ENCODE measurements around the gene ABLIM3.

The ABLIM3 gene

DNA sequence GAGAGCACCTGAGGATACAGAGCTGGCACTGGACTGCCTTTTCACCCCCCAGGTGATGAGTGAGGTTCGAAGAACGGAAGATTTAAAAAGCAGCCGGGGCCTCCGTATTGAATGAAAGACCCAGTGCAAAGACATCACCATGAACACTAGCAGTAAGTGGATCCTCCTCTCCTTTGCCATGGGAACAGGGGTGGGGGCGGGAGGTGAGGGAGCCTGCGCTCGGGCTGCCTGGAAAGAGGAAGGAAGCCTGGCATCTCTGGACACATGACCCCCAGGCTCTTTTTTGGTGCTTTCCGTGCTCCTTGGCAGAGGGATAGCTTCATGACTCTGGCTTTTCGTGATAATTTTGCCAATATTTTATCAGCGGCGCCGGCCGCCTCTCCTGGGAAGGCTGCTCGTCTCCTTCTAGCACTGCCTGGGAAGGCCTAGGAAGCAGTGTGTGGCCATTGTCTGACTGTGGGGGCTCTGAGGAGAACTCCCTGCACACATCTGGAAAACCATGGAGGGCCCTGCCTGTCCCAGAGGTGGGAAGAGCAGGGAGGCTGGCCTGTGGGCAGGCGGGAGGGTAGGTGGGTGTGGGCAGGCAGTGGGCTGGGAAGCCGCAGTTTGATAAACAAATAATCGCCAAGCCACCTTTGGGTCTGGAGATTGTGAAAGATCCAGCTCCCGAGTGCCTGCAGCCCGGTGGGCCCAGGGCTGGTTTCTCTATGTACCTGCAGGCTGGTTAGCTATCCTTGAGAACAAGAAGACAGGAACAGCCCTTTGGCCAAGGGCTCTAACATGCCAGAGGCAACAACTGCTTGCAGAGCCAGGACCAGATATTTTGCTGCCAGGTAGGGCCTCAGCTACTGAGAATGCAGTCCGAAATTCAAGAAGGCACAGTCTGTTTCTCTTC lies 911 bp downstream of the ABLIM3 start:
- DNase-seq (ENCODE audit: extremely low read depth, low read depth), result no peak
- TF ChIP-seq, protein P1, sequence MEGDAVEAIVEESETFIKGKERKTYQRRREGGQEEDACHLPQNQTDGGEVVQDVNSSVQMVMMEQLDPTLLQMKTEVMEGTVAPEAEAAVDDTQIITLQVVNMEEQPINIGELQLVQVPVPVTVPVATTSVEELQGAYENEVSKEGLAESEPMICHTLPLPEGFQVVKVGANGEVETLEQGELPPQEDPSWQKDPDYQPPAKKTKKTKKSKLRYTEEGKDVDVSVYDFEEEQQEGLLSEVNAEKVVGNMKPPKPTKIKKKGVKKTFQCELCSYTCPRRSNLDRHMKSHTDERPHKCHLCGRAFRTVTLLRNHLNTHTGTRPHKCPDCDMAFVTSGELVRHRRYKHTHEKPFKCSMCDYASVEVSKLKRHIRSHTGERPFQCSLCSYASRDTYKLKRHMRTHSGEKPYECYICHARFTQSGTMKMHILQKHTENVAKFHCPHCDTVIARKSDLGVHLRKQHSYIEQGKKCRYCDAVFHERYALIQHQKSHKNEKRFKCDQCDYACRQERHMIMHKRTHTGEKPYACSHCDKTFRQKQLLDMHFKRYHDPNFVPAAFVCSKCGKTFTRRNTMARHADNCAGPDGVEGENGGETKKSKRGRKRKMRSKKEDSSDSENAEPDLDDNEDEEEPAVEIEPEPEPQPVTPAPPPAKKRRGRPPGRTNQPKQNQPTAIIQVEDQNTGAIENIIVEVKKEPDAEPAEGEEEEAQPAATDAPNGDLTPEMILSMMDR (IDR thresholded peaks at IDR 0.05; ENCODE audit: low read depth, low read length), result no peak

DNA sequence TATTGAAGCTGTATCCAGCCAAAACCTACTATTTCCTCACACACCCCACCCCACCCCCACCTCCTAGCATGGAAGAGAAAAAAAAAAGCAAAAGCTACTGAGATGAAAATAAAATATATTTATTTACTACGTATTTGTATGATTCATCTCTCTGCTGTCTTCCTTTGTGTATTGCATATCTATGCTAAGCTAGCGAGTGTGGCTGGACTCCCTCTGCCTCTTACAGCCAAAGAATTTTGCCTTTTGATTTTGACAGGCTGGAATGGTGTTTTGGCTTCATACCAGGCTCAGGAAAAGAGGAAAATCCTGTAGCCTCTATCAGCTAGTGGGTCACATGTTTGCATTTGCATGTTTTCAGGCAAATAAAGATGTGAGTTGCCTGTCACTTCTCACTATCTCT lies 2.2 kb downstream of the ABLIM3 start:
- TF ChIP-seq, protein P1 (IDR thresholded peaks at IDR 0.05; ENCODE audit: low read depth, low read length), result no peak
- no peak for DNase-seq (ENCODE audit: extremely low read depth, low read depth)

DNA sequence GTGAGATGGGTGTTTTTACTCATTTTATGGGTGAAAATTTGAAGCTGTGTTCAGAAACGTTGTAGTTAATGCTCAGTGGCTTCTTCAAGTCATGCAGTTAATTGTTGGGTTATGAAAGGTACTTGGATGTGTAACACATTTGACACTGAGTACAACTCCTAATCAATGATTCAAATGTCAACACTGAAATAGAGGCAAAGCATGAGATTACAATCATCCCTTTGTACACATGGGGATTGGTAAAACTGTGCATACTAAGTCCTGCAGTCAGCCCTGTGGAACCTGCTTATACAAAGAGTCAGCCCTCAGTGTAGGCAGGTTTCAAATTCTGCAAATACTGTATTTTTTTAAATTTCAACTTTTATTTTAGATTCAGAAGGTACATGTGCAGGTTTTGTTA lies 3.3 kb downstream of the ABLIM3 start:
- no peak for DNase-seq (ENCODE audit: extremely low read depth, low read depth)

DNA sequence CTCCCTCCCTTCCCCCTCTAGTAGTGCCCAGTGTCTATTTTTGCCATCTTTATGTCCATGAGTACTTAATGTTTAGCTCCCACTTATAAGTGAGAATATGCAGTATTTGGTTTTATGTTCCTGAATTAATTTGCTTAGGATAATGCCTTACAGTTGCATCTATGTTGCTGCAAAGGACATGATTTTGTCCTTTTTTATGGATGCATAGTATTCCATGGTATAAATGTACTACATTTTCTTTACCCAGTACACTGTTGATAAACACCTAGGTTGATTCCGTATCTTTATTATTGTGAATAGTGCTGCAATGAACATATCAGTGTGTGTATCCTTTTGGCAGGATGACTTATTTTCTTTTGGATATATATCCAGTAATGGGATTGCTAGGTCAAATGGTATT lies 3.8 kb downstream of the ABLIM3 start:
- DNase-seq (ENCODE audit: extremely low read depth, low read depth), result no peak
- TF ChIP-seq, protein P1 (IDR thresholded peaks at IDR 0.05; ENCODE audit: low read depth, low read length), result no peak

More for the DNA sequence above, 3.3 kb downstream of the ABLIM3 start:
- TF ChIP-seq, protein P1 (IDR thresholded peaks at IDR 0.05; ENCODE audit: low read depth, low read length), result no peak

DNA sequence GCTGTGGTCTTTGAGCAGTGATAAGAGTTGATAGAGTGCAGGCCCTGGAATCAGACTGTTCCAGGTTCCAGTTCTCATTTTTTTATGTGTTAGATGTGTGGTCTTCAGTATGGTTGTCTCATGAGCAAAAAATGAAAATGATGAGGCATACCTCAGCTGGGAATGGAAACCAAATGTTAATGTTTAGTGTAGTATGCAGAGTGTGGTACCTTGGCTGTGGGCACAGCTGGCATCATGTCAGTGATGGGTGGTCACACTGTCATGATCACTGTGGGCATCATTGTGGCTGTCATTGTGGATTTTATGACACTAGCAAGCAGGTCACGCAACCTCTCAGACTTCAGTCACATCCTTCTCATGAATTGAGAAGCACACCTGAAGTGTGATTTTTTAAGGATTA lies 6.4 kb downstream of the ABLIM3 start:
- DNase-seq (ENCODE audit: extremely low read depth, low read depth), result no peak
- TF ChIP-seq, protein P1 (IDR thresholded peaks at IDR 0.05; ENCODE audit: low read depth, low read length), result no peak

DNA sequence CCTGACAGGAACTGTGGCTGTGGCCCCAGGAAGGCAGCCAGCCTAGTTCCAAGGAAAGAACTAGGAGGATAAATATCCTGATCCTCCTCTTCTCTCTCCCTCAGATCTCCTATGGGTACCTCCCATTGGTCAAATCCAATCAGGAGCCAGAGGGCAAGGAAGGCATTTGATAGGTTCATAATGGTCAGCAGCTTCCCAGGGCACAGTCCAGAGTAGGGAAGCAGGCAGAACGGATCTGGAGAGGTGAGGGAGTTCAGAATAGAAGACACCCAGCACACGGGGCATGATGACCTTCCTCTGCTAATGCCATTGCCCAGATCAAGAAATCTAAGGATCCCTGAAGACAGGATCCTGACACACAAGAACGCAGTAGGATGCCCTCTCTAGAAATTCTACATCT lies 8.6 kb downstream of the ABLIM3 start:
- DNase-seq (ENCODE audit: extremely low read depth, low read depth), result no peak
- TF ChIP-seq, protein P1 (IDR thresholded peaks at IDR 0.05; ENCODE audit: low read depth, low read length), result no peak

DNA sequence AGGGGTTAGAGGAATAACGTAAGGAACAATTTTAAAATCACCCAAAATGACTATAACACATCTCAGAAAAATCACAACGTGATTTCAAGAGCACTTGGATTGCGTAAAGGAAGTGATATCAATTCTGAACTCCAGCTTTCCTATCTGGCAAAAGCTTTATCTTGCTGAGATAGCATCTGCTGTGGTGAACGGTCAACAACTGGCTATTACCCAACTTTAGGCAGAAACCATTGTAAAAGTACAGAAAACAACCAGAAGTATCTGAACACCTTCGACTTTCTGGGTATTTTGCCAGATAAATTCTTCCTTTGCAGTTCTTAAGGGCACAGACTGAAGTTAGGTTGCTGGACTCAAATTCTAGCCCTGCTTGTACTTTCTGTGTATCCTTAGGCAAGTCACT lies 9.2 kb downstream of the ABLIM3 start:
- TF ChIP-seq, protein P1 (IDR thresholded peaks at IDR 0.05; ENCODE audit: low read depth, low read length), result no peak
- no peak for DNase-seq (ENCODE audit: extremely low read depth, low read depth)
